GM04504 (cell line): ENCODE measurements around the gene MARCHF11.
A peak's percentile ranks its signal among the peaks of the same experiment; 100 is the strongest.

Experiments used
- DNase-seq: peaks from one replicate; pipeline ENCODE4 v3.0.0-alpha.2; 2012; ENCODE audit warnings: low read depth

The MARCHF11 gene

GRCh38 chr5:16134204-16134603 is 45.4 kb downstream of the MARCHF11 start:
- no peak for DNase-seq

- no peak for DNase-seq
Measured at GRCh38 chr5:16131878-16132277, 47.7 kb downstream of the MARCHF11 start.

- DNase-seq, result no peak
Measured at GRCh38 chr5:16128944-16129343, 50.6 kb downstream of the MARCHF11 start.

- no peak for DNase-seq
Measured at GRCh38 chr5:16127865-16128544, 51.6 kb downstream of the MARCHF11 start.

GRCh38 chr5:16120579-16120978 is 59.0 kb downstream of the MARCHF11 start:
- no peak for DNase-seq

- no peak for DNase-seq
Measured at GRCh38 chr5:16119790-16120189, 59.8 kb downstream of the MARCHF11 start.

GRCh38 chr5:16115140-16115539 is 64.5 kb downstream of the MARCHF11 start:
- no peak for DNase-seq

- DNase-seq, result no peak
Measured at GRCh38 chr5:16108418-16108817, 71.2 kb downstream of the MARCHF11 start.

- no peak for DNase-seq
Measured at GRCh38 chr5:16104961-16105360, 74.6 kb downstream of the MARCHF11 start.

GRCh38 chr5:16095612-16096011 is 84.0 kb downstream of the MARCHF11 start:
- DNase-seq, result no peak

GRCh38 chr5:16090270-16090669 is 89.3 kb downstream of the MARCHF11 start:
- no peak for DNase-seq

GRCh38 chr5:16082982-16083381 is 96.6 kb downstream of the MARCHF11 start:
- DNase-seq, result no peak

- DNase-seq, result peak; percentile 1
Measured at GRCh38 chr5:16082053-16082452, 97.5 kb downstream of the MARCHF11 start.

- no peak for DNase-seq
Measured at GRCh38 chr5:16081376-16081955, 98.1 kb downstream of the MARCHF11 start.

- DNase-seq, result no peak
Measured at GRCh38 chr5:16076657-16077056, 102.9 kb downstream of the MARCHF11 start.

GRCh38 chr5:16074358-16074757 is 105.2 kb downstream of the MARCHF11 start:
- DNase-seq, result no peak

- DNase-seq, result no peak
Measured at GRCh38 chr5:16072616-16073015, 107.0 kb downstream of the MARCHF11 start.

GRCh38 chr5:16067415-16067814 is 112.2 kb downstream of the MARCHF11 start:
- DNase-seq, result no peak

GRCh38 chr5:16066810-16067209 is 112.8 kb downstream of the MARCHF11 start:
- no peak for DNase-seq

GRCh38 chr5:16066320-16066719 is 113.3 kb downstream of the MARCHF11 start:
- DNase-seq, result no peak

GRCh38 chr5:16065831-16066230 is 113.8 kb downstream of the MARCHF11 start:
- DNase-seq, result peak; percentile 2

GRCh38 chr5:16064135-16064893 is 115.3 kb downstream of the MARCHF11 start:
- DNase-seq, result no peak

GRCh38 chr5:16061163-16061562 is 118.4 kb downstream of the MARCHF11 start:
- DNase-seq, result no peak
